CD14-positive monocyte (primary cell): Measurements from ENCODE around the gene THRA. TPM values are rescaled to one million over a fixed set of nuclear protein-coding genes. Genes with fewer than 3 reads are reported as not detected.

Experiments
- DNase-seq, 3 donors: peaks; one replicate each; pipeline ENCODE4 v3.0.0-alpha.2; 2011 to 2022
- H2AFZ ChIP-seq: 2 replicates; pipeline ENCODE4 v1.6.0; 2012; ENCODE audit warnings: mild to moderate bottlenecking, low read depth, low read length, inconsistent platforms; ENCODE audit not compliant: insufficient read depth, poor library complexity, severe bottlenecking
- H3K27ac ChIP-seq, 2 donors: 1 replicate in 1 of 2; 2 replicates in 1 of 2; pipeline ENCODE4 v1.5.1; 2012 to 2013; ENCODE audit warnings: low read length in 2 of 2, control low read depth in 1 of 2, inconsistent platforms in 1 of 2, low read depth in 1 of 2, mild to moderate bottlenecking in 1 of 2
- H3K27me3 ChIP-seq, 2 donors: one replicate each; pipeline versions ENCODE4 v1.6.0 to v1.6.1; 2011 to 2013; ENCODE audit warnings: low read length in 2 of 2; ENCODE audit not compliant: control insufficient read depth in 2 of 2, insufficient read depth in 2 of 2
- H3K36me3 ChIP-seq, 2 donors: replicated peaks in 1 of 2; 1 replicate in 1 of 2; 2 replicates in 1 of 2; pipeline versions ENCODE4 v1.5.1 to v1.6.1; 2012 to 2013; ENCODE audit warnings: low read length in 2 of 2, control low read depth in 1 of 2, inconsistent platforms in 1 of 2, mild to moderate bottlenecking in 1 of 2; ENCODE audit not compliant: insufficient read depth in 2 of 2, control insufficient read depth in 1 of 2
- H3K4me1 ChIP-seq, 2 donors: 1 replicate in 1 of 2; 2 replicates in 1 of 2; pipeline versions ENCODE4 v1.5.1 to v1.6.1; 2012 to 2013; ENCODE audit warnings: low read length in 2 of 2, control low read depth in 1 of 2, inconsistent platforms in 1 of 2, mild to moderate bottlenecking in 1 of 2, moderate library complexity in 1 of 2; ENCODE audit not compliant: insufficient read depth in 2 of 2, control insufficient read depth in 1 of 2
- H3K4me2 ChIP-seq: replicated peaks from 2 replicates; pipeline ENCODE3; 2012; ENCODE audit warnings: low read length, moderate library complexity, mild to moderate bottlenecking; ENCODE audit not compliant: poor library complexity, severe bottlenecking; ENCODE audit errors: extremely low read depth
- H3K4me3 ChIP-seq, 3 experiments: fragments of 200-600 bp in 1 of 3; sonication (generic) in 1 of 3; replicated peaks in 1 of 3; 1 replicate in 2 of 3; 2 replicates in 1 of 3; pipeline ENCODE4 v1.5.1; 2011 to 2013; ENCODE audit warnings: low read length in 3 of 3, mild to moderate bottlenecking in 3 of 3, control low read depth in 2 of 3, low read depth in 2 of 3, inconsistent platforms in 1 of 3, moderate library complexity in 1 of 3
- H3K79me2 ChIP-seq: 2 replicates; pipeline ENCODE4 v1.6.0; 2012; ENCODE audit warnings: mild to moderate bottlenecking, control low read depth, inconsistent platforms, low read length, moderate library complexity; ENCODE audit not compliant: insufficient read depth
- H3K9ac ChIP-seq: 2 replicates; pipeline ENCODE4 v1.6.0; 2017; ENCODE audit warnings: low read length, mild to moderate bottlenecking; ENCODE audit not compliant: insufficient read depth, poor library complexity, severe bottlenecking
- H3K9me3 ChIP-seq, 2 donors: replicated peaks in 1 of 2; 1 replicate in 1 of 2; 2 replicates in 1 of 2; pipeline versions ENCODE4 v1.5.1 to v1.6.1; 2012 to 2013; ENCODE audit warnings: low read length in 2 of 2, control low read depth in 1 of 2; ENCODE audit not compliant: control insufficient read depth in 1 of 2, insufficient read depth in 1 of 2
- H4K20me1 ChIP-seq: 2 replicates; pipeline ENCODE4 v1.6.0; 2012; ENCODE audit warnings: mild to moderate bottlenecking, low read length, control low read depth, moderate library complexity; ENCODE audit not compliant: insufficient read depth
- H3K27ac Mint-ChIP-seq, 7 donors: one replicate each; pipeline ENCODE4 v1.8.0; 2020; ENCODE audit warnings: mild to moderate bottlenecking in 7 of 7, mixed read lengths in 7 of 7, moderate library complexity in 6 of 7, inconsistent platforms in 2 of 7
- H3K27me3 Mint-ChIP-seq, 3 donors: one replicate each; pipeline ENCODE4 v1.8.0; 2021 to 2022; ENCODE audit warnings: low read depth in 3 of 3, mild to moderate bottlenecking in 3 of 3, mixed read lengths in 3 of 3, moderate library complexity in 3 of 3, inconsistent platforms in 1 of 3
- H3K36me3 Mint-ChIP-seq, 2 donors: one replicate each; pipeline ENCODE4 v1.8.0; 2020; ENCODE audit warnings: mixed read lengths in 2 of 2, inconsistent platforms in 1 of 2, mild to moderate bottlenecking in 1 of 2
- H3K4me1 Mint-ChIP-seq: one replicate; pipeline ENCODE4 v1.8.0; 2020; ENCODE audit warnings: mild to moderate bottlenecking, mixed read lengths
- H3K4me3 Mint-ChIP-seq, 2 donors: one replicate each; pipeline ENCODE4 v1.8.0; 2020; ENCODE audit warnings: mild to moderate bottlenecking in 2 of 2, mixed read lengths in 2 of 2, moderate library complexity in 1 of 2
- H3K9me3 Mint-ChIP-seq, 7 donors: one replicate each; pipeline ENCODE4 v1.8.0; 2020 to 2022; ENCODE audit warnings: mixed read lengths in 7 of 7, mild to moderate bottlenecking in 6 of 7, moderate library complexity in 6 of 7, inconsistent platforms in 2 of 7
- WGBS: methylation state at CpG from one replicate; pipeline ENCODE4 v1.1.5; 2013; ENCODE audit warnings: missing lambda C conversion rate; ENCODE audit not compliant: insufficient coverage; 5-methylcytosine and 5-hydroxymethylcytosine counted together
- intact Hi-C, 2 donors: fragments of 100-400 bp; cut with micrococcal nuclease; formaldehyde crosslinking; loops; one replicate each; pipeline versions ENCODE4 v1.15.0 to v1.15.1; 2023
- polyA plus RNA-seq, 3 donors: library from polyadenylated mRNA; depleted of rRNA in 1 of 3; unstranded in 2 of 3; stranded (reverse) in 1 of 3; fragments of 300-500 nt in 2 of 3; fragments of >200 nt in 1 of 3; fragmentation: Illumina TruSeq in 2 of 3; gene quantifications; 1 replicate in 2 of 3; 2 replicates in 1 of 3; pipeline ENCODE4 v1.2.3, GENCODE V29; 2012 to 2021
- TF ChIP-seq, protein P1 (sequence below): fragments of 200-600 bp; IDR thresholded peaks from one replicate; pipeline ENCODE4 v1.8.0; 2022; ENCODE audit warnings: antibody characterized with exemption, mild to moderate bottlenecking

The THRA gene
- polyA plus RNA-seq, 3 donors, result 2.5 to 7.5 (median 3.8) TPM

DNA sequence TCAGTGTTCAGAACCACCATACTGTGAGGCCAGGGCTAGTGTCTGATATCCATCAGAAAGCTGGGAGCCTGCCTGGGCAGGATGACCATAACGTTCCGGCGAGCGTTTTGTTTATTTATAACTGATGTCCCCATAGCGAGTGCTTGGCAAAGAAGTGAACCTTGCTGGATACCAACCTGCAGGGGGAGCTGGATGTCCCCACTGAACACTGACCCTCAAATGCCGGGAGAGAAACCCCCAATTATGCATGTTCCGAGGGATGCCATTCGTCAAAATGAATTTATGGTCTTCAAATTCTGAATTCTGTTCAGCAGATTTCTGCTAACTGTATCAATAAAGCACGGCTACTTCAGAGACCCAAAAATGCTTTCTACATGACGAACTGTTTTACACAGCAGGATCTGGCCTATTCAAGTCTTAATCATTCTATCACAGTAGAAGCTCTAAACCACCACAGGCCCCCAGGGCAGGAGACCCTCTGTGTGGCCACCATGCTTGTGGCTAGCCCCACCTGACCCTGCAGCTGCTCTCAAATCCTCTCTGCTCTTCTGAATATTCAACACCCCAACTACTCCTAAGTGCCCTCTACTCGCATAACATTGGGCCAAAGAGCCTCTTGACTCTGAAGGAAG is 23.8 kb upstream of the THRA start:
- Histone ChIP-seq H3K9ac (no peak overlapping the region), H3K4me1 (peaks cover 6 to 11% of the 10 kb centered on the region in 2 donors), H3K27ac (no peak overlapping the region), H3K9me3 (no peaks in the 10 kb centered on the region), H3K27me3 (no peaks in the 10 kb centered on the region), H3K36me3 (peaks cover 19 to 32% of the 10 kb centered on the region in 2 donors), H3K79me2 (no peaks in the 10 kb centered on the region), H3K4me2 (no peak overlapping the region), H3K4me3 (no peak overlapping the region), H4K20me1 (no peaks in the 10 kb centered on the region), H2AFZ (no peak overlapping the region)
- WGBS, result 44% methylated on average over 11 of the region's 11 CpGs
- Mint-ChIP-seq H3K9me3 (no peaks in the 10 kb centered on the region), H3K4me3 (no peak overlapping the region), H3K27me3 (peaks cover 0 to 1% (median 0%) of the 10 kb centered on the region in 3 donors), H3K27ac (peak overlapping the region in 3 of 7 donors; percentile 33 to 45 (median 37)), H3K36me3 (peaks cover 33 to 41% of the 10 kb centered on the region in 2 donors), H3K4me1 (peaks cover 11% of the 10 kb centered on the region)
- TF ChIP-seq, protein P1, sequence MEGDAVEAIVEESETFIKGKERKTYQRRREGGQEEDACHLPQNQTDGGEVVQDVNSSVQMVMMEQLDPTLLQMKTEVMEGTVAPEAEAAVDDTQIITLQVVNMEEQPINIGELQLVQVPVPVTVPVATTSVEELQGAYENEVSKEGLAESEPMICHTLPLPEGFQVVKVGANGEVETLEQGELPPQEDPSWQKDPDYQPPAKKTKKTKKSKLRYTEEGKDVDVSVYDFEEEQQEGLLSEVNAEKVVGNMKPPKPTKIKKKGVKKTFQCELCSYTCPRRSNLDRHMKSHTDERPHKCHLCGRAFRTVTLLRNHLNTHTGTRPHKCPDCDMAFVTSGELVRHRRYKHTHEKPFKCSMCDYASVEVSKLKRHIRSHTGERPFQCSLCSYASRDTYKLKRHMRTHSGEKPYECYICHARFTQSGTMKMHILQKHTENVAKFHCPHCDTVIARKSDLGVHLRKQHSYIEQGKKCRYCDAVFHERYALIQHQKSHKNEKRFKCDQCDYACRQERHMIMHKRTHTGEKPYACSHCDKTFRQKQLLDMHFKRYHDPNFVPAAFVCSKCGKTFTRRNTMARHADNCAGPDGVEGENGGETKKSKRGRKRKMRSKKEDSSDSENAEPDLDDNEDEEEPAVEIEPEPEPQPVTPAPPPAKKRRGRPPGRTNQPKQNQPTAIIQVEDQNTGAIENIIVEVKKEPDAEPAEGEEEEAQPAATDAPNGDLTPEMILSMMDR, result peak; percentile 35
- DNase-seq, result no peak
- intact Hi-C loops, result no loop called here

DNA sequence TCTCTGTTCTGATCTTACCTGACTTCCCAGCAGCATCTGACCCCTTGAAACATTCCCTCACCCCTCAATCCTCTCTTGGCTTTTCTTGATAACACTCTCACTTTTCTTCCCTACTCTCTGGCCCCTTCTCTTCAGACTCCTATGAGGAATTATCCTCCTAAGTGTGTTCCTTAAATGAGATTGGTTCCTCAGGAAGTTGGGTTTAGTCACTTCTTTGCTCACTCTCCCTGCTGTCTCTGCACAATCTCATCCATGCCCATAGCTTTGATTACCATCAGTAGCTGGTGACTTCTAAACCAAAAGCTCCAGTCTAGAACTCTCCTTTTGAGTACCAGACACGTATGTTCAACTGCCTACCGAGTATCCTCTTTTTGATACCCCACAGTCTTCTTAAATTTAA is 21.6 kb upstream of the THRA start:
- Histone ChIP-seq H3K9me3 (no peaks in the 10 kb centered on the region), H3K79me2 (no peaks in the 10 kb centered on the region), H2AFZ (no peak overlapping the region), H3K9ac (no peak overlapping the region), H3K4me2 (no peak overlapping the region), H3K27ac (no peak overlapping the region), H3K4me1 (peaks cover 6 to 11% of the 10 kb centered on the region in 2 donors), H3K36me3 (peaks cover 4 to 20% of the 10 kb centered on the region in 2 donors), H4K20me1 (no peaks in the 10 kb centered on the region), H3K4me3 (no peak overlapping the region), H3K27me3 (no peaks in the 10 kb centered on the region)
- TF ChIP-seq, protein P1, result no peak
- Mint-ChIP-seq H3K36me3 (peaks cover 24 to 41% of the 10 kb centered on the region in 2 donors), H3K27me3 (peaks cover 0 to 1% (median 0%) of the 10 kb centered on the region in 3 donors), H3K4me1 (peaks cover 8% of the 10 kb centered on the region), H3K9me3 (no peaks in the 10 kb centered on the region), H3K4me3 (no peak overlapping the region), H3K27ac (peak overlapping the region in 3 of 7 donors; percentile 1 to 8 (median 7))
- intact Hi-C loops, result no loop called here
- DNase-seq, result peak in 1 of 3 donors; percentile 9
- 89% methylated on average over 2 of the region's 2 CpGs for WGBS
